Activated CD4-positive, alpha-beta memory T cell treated with anti-CD3 and anti-CD28 coated beads for 36 hours (primary cell): ENCODE results near the gene GNAL. TPM values are rescaled to one million over a fixed set of nuclear protein-coding genes. Genes with fewer than 3 reads are reported as not detected.

Source experiments
- CTCF ChIA-PET: fragments of 350-600 bp; sonication (Branson Sonifier 250); formaldehyde crosslinking; loops from one replicate; lab custom pipeline; 2021; ENCODE audit warnings: antibody characterized with exemption, inconsistent platforms; lab: Charles Lee
- POLR2A ChIA-PET: fragments of 350-600 bp; sonication (Branson Sonifier 250); formaldehyde crosslinking; loops from one replicate; lab custom pipeline; 2021; ENCODE audit warnings: antibody characterized with exemption; lab: Charles Lee
- DNase-seq: peaks from one replicate; pipeline ENCODE4 v3.0.0-alpha.2; 2020
- H3K27ac Mint-ChIP-seq: one replicate; pipeline ENCODE4 v1.8.0; 2021; ENCODE audit warnings: mixed read lengths
- H3K27me3 Mint-ChIP-seq: one replicate; pipeline ENCODE4 v1.8.0; 2021; ENCODE audit warnings: mixed read lengths
- H3K36me3 Mint-ChIP-seq: one replicate; pipeline ENCODE4 v1.8.0; 2021; ENCODE audit warnings: mixed read lengths
- H3K4me1 Mint-ChIP-seq: one replicate; pipeline ENCODE4 v1.8.0; 2021; ENCODE audit warnings: low read depth, mixed read lengths
- H3K4me3 Mint-ChIP-seq: one replicate; pipeline ENCODE4 v1.8.0; 2021; ENCODE audit warnings: mild to moderate bottlenecking, mixed read lengths
- H3K9me3 Mint-ChIP-seq: one replicate; pipeline ENCODE4 v1.8.0; 2021; ENCODE audit warnings: mixed read lengths
- intact Hi-C: fragments of 100-400 bp; cut with micrococcal nuclease; formaldehyde crosslinking; loops from one replicate; pipeline ENCODE4 v1.15.1; 2023
- total RNA-seq, 2 experiments: library from RNA; stranded (reverse); gene quantifications; one replicate each; pipeline ENCODE4 v1.2.3, GENCODE V29; 2021

Gene GNAL
- total RNA-seq, 2 experiments from 2014 or later: 0.12 TPM; not detected in 1

- peak; percentile 20 for DNase-seq
- ChIA-PET CTCF (interaction anchor here (0.8 kb wide), 1 partner anchor 11 kb away, joined by 3 read pairs; no protein-coding TSS in a partner anchor), POLR2A (no interaction called here)
- H3K36me3 Mint-ChIP-seq: no peaks in the 10 kb centered on the region
- H3K4me3 Mint-ChIP-seq: no peak overlapping the region
- no peaks in the 10 kb centered on the region for H3K9me3 Mint-ChIP-seq
- no peak overlapping the region for H3K27ac Mint-ChIP-seq
- H3K4me1 Mint-ChIP-seq: peaks cover 6% of the 10 kb centered on the region
- peaks cover 2% of the 10 kb centered on the region for H3K27me3 Mint-ChIP-seq
- intact Hi-C loops: no loop called here
Observed at GRCh38 chr18:11859903-11860407, 170.9 kb downstream of the GNAL start.

DNA sequence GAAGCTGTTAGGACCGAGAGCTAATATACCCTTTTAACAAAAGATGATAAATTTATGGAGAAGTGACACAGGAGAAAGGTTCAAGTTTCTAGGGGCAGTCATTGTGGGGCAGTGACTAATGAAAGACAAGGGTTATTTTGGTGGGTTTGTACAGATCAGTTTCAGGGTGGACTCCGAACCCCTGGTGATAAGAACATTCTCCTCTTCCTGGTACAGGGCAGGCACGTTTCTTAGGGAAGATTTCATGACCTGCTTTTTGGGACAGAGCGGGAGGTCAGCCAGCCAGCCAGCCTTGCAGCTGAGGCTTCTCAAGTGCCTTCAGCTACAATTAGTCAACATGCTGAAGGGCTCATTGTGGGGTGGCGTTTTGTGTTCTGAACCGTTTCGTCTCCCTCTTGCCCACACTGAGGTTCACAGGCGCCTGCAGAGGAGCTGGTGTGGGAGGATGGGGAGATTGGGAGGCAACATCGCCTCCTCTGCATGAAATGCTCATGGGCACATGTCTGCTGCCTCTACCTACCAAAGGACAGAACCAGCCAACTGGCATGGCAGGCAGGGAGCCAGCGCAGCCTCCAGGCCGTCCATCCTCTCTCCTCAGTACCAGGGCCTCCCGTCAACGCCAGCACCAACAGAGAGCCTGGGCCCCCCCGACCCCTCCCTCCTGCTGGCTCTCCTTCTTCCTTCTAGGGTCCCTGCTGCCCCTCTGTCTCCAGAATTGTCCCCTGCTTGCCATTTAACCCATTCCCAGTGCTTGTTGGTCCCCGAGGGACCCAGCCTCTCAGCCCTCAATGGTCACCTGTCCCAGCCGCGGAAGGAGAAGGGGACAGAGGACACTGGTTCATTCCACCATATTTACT lies 171.8 kb downstream of the GNAL start:
- ChIA-PET CTCF (interaction anchor here (0.8 kb wide), 1 partner anchor 10 kb away, joined by 3 read pairs; no protein-coding TSS in a partner anchor), POLR2A (no interaction called here)
- H3K27ac Mint-ChIP-seq: no peak overlapping the region
- intact Hi-C loops: no loop called here
- H3K36me3 Mint-ChIP-seq: no peaks in the 10 kb centered on the region
- no peak for DNase-seq
- H3K4me3 Mint-ChIP-seq: no peak overlapping the region
- H3K9me3 Mint-ChIP-seq: no peaks in the 10 kb centered on the region
- peaks cover 5% of the 10 kb centered on the region for H3K27me3 Mint-ChIP-seq
- peaks cover 3% of the 10 kb centered on the region for H3K4me1 Mint-ChIP-seq

- H3K36me3 Mint-ChIP-seq: no peaks in the 10 kb centered on the region
- no peaks in the 10 kb centered on the region for H3K9me3 Mint-ChIP-seq
- H3K4me1 Mint-ChIP-seq: peaks cover 3% of the 10 kb centered on the region
- H3K27me3 Mint-ChIP-seq: peaks cover 5% of the 10 kb centered on the region
- ChIA-PET CTCF (interaction anchor here (1.1 kb wide), 1 partner anchor 11 kb away, joined by 3 read pairs; no protein-coding TSS in a partner anchor), POLR2A (no interaction called here)
- intact Hi-C loops: no loop called here
- no peak for DNase-seq
- no peak overlapping the region for H3K4me3 Mint-ChIP-seq
- H3K27ac Mint-ChIP-seq: no peak overlapping the region
Observed at GRCh38 chr18:11861583-11862288, 172.7 kb downstream of the GNAL start.

GRCh38 chr18:11862468-11863137 lies 173.5 kb downstream of the GNAL start:
- POLR2A ChIA-PET: no interaction called here
- intact Hi-C loops: no loop called here
- H3K27ac Mint-ChIP-seq: no peak overlapping the region

DNA sequence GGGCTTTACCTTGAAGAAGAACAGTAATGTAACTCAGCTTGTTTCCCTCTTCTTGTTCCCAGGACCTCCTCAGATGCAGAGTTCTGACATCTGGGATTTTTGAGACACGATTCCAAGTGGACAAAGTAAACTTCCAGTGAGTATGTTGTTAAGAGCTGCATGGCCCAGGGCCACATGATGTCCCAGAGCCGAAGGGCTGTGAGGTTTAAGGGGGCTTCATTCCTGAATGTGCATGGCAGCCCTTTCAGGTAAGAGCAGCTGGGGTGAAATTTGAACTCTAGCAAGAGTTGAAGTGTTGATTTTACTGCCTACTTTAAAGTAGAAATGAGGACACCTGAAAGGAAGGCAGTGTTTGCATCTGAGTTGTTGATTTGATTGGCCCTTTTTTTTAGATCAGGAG lies 175.4 kb downstream of the GNAL start:
- ChIA-PET CTCF (interaction anchor here (1.0 to 1.2 kb wide), 2 partner anchors 73 to 131 kb away, joined by 3 read pairs; no protein-coding TSS in a partner anchor), POLR2A (no interaction called here)
- Mint-ChIP-seq H3K4me1 (peaks cover 3% of the 10 kb centered on the region), H3K27ac (no peak overlapping the region), H3K4me3 (no peak overlapping the region), H3K36me3 (no peaks in the 10 kb centered on the region), H3K27me3 (peaks cover 9% of the 10 kb centered on the region), H3K9me3 (no peaks in the 10 kb centered on the region)
- DNase-seq: no peak
- intact Hi-C loops: no loop called here

More at GRCh38 chr18:11862468-11863137, 173.5 kb downstream of the GNAL start:
- CTCF ChIA-PET: interaction anchor here (1.1 kb wide), 1 partner anchor 12 kb away, joined by 3 read pairs; no protein-coding TSS in a partner anchor
- no peaks in the 10 kb centered on the region for H3K9me3 Mint-ChIP-seq
- DNase-seq: no peak
- peaks cover 5% of the 10 kb centered on the region for H3K27me3 Mint-ChIP-seq
- no peaks in the 10 kb centered on the region for H3K36me3 Mint-ChIP-seq
- peaks cover 3% of the 10 kb centered on the region for H3K4me1 Mint-ChIP-seq
- H3K4me3 Mint-ChIP-seq: no peak overlapping the region

DNA sequence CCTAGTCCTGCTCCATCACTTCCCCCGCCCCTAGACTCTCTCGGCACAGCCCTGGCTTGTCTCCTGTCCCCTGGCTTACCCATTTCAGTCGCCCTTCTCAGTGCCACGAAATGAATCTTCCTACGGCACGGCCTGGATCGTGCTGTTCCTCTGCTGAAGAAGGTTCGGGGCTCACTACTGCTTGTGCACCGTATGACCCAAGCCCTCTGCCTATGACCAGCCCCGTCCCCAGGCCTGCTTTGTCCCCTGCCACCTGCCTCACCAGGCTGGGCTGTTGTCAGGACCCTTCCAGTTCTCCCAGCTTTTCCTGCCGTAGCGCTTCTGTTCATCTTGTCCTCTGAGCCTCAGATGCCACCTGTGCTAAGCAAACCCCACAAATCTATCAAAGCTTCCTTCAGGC lies 176.0 kb downstream of the GNAL start:
- intact Hi-C loops: no loop called here
- no peak for DNase-seq
- Mint-ChIP-seq H3K4me3 (no peak overlapping the region), H3K4me1 (peaks cover under 1% of the 10 kb centered on the region), H3K27ac (no peak overlapping the region), H3K9me3 (no peaks in the 10 kb centered on the region), H3K36me3 (no peaks in the 10 kb centered on the region), H3K27me3 (peaks cover 9% of the 10 kb centered on the region)
- ChIA-PET POLR2A (interaction anchor here (0.6 kb wide), 1 partner anchor 44 kb away, joined by 3 read pairs; no protein-coding TSS in a partner anchor), CTCF (interaction anchor here (1.0 kb wide), 1 partner anchor 130 kb away, joined by 3 read pairs; no protein-coding TSS in a partner anchor)

GRCh38 chr18:11866329-11866728 lies 177.3 kb downstream of the GNAL start:
- ChIA-PET CTCF (no interaction called here), POLR2A (no interaction called here)
- H3K9me3 Mint-ChIP-seq: no peaks in the 10 kb centered on the region
- no peaks in the 10 kb centered on the region for H3K36me3 Mint-ChIP-seq
- intact Hi-C loops: no loop called here
- no peak for DNase-seq
- no peak overlapping the region for H3K4me3 Mint-ChIP-seq
- H3K27me3 Mint-ChIP-seq: peaks cover 10% of the 10 kb centered on the region
- no peak overlapping the region for H3K27ac Mint-ChIP-seq
- peaks cover under 1% of the 10 kb centered on the region for H3K4me1 Mint-ChIP-seq

DNA sequence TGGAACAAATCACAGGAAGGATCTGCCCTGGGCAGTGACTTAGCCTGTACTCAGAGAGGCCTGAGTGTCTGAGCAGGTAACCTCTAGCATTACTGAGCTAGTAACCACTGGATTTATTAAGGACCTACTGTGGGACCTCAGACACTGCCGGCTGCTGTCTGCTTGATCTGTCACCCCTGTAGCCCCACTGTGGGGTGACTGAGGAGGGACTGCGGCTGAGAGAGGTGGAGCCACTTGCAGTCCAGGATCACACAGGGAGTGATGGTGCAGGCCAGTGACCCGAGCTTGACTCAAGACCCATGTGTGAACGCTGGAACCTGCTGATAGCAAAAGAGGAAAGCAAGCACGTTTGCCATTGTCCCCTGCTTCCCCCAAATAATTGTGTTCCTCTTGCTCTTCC lies 177.7 kb downstream of the GNAL start:
- no peaks in the 10 kb centered on the region for H3K36me3 Mint-ChIP-seq
- DNase-seq: no peak
- intact Hi-C loops: no loop called here
- no peaks in the 10 kb centered on the region for H3K9me3 Mint-ChIP-seq
- ChIA-PET CTCF (no interaction called here), POLR2A (no interaction called here)
- H3K4me1 Mint-ChIP-seq: peaks cover 5% of the 10 kb centered on the region
- H3K4me3 Mint-ChIP-seq: no peak overlapping the region
- H3K27ac Mint-ChIP-seq: no peak overlapping the region
- H3K27me3 Mint-ChIP-seq: peaks cover 11% of the 10 kb centered on the region

DNA sequence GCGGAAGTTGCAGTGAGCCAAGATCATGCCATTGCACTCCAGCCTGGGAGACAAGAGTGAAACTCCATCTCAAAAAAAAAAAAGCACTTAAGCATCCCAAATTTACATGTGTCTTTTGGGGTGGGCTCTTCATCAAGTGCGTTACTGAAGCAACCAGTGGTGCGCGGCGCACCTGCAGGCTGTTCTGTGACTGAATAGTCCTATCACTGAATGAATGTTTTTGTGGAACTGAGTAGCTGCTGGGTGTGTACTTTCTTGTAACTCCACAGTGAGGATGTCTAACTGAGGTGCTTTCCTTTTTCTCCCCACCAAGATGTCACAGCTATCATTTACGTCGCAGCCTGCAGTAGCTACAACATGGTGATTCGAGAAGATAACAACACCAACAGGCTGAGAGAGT lies 179.2 kb downstream of the GNAL start:
- intact Hi-C loops: no loop called here
- peaks cover 6% of the 10 kb centered on the region for H3K4me1 Mint-ChIP-seq
- CTCF ChIA-PET: no interaction called here
- no peak overlapping the region for H3K4me3 Mint-ChIP-seq
- no peaks in the 10 kb centered on the region for H3K36me3 Mint-ChIP-seq
- no peak overlapping the region for H3K27ac Mint-ChIP-seq
- H3K27me3 Mint-ChIP-seq: peaks cover 12% of the 10 kb centered on the region
- H3K9me3 Mint-ChIP-seq: no peaks in the 10 kb centered on the region
- POLR2A ChIA-PET: no interaction called here
- no peak for DNase-seq

- H3K27ac Mint-ChIP-seq: no peak overlapping the region
- intact Hi-C loops: loop anchor here (5.0 kb wide), 1 partner anchor 139 kb away; no protein-coding TSS in a partner anchor
- peaks cover 3% of the 10 kb centered on the region for H3K36me3 Mint-ChIP-seq
- H3K9me3 Mint-ChIP-seq: peaks cover 7% of the 10 kb centered on the region
- ChIA-PET CTCF (interaction anchor here (0.6 to 2.3 kb wide), 3 partner anchors 11 to 139 kb away, joined by 3 to 8 read pairs (median 3); no protein-coding TSS in a partner anchor), POLR2A (interaction anchor here (0.7 kb wide), 1 partner anchor 283 kb away, joined by 3 read pairs; no protein-coding TSS in a partner anchor)
- H3K4me3 Mint-ChIP-seq: no peak overlapping the region
- peaks cover 6% of the 10 kb centered on the region for H3K4me1 Mint-ChIP-seq
- peak; percentile 12 for DNase-seq
- H3K27me3 Mint-ChIP-seq: peaks cover 7% of the 10 kb centered on the region
Observed at GRCh38 chr18:11871501-11871900, 182.4 kb downstream of the GNAL start.

DNA sequence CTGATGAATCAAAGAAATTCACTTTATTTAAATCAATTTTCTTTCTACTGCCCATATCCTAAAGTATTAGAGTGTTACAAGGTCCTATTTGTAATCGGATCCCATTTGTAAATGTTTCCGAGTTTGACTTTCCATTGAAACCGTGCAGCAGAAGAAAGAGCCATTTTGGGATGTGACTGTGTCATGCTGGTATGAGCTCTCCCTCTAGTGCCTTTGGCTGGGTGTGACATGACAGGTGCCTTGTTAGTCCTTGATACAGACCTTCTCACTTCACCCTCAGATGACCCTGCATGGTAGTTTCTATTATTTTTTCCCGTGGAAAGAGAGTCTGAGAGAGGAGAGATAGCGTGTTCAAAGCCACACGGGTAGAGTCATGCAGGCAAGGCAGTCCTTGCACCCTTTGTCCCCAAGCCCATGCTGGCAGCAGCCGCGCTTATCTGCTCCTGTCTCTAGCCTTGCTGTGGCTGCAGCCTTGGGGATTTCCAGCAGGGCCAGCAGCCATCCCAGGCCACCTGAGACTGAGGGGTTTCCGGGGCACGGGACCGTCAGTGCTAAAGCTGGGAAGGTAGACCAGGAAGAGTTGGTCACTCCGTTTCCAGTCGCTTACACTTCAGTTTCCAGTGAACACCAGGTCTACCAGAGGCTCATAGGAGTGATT lies 183.5 kb downstream of the GNAL start:
- Mint-ChIP-seq H3K27ac (no peak overlapping the region), H3K4me1 (peaks cover 6% of the 10 kb centered on the region), H3K4me3 (no peak overlapping the region), H3K36me3 (peaks cover 3% of the 10 kb centered on the region), H3K9me3 (peaks cover 7% of the 10 kb centered on the region), H3K27me3 (peaks cover 7% of the 10 kb centered on the region)
- intact Hi-C loops: loop anchor here (5.0 kb wide), 1 partner anchor 140 kb away; no protein-coding TSS in a partner anchor
- ChIA-PET CTCF (interaction anchor here (0.6 to 2.3 kb wide), 2 partner anchors 140 to 352 kb away, joined by 4 to 8 read pairs; no protein-coding TSS in a partner anchor), POLR2A (no interaction called here)
- DNase-seq: peak; percentile 20
